ENCODE data around the gene GNB1L.

GNB1L gene

GRCh38 chr22:19753996-19754700 is 100.5 kb downstream of the GNB1L start:
- H3K27me3 ChIP-seq (replicated peaks; ENCODE audit: control insufficient read depth, insufficient read depth, low read length, poor library complexity, severe bottlenecking) = peaks cover 35% of the 10 kb centered on the region
- no peaks in the 10 kb centered on the region for H3K36me3 ChIP-seq (ENCODE audit: control insufficient read depth, insufficient read depth, low read length)
- H3K4me3 ChIP-seq (ENCODE audit: insufficient read depth, low read depth, low read length, poor library complexity, severe bottlenecking) = no peak overlapping the region
- no peak overlapping the region for H3K27ac ChIP-seq (ENCODE audit: insufficient read depth, low read length, poor library complexity, severe bottlenecking)
- DNase-seq = no peak
- no peaks in the 10 kb centered on the region for H3K9me3 ChIP-seq (ENCODE audit: control insufficient read depth, low read length)
- H3K4me1 ChIP-seq (ENCODE audit: control insufficient read depth, insufficient read depth, low read length, poor library complexity, severe bottlenecking) = peaks cover 25% of the 10 kb centered on the region

GRCh38 chr22:19753090-19753842 is 101.4 kb downstream of the GNB1L start:
- Histone ChIP-seq H3K27me3 (replicated peaks; ENCODE audit: control insufficient read depth, insufficient read depth, low read length, poor library complexity, severe bottlenecking) (peaks cover 35% of the 10 kb centered on the region), H3K36me3 (ENCODE audit: control insufficient read depth, insufficient read depth, low read length) (no peaks in the 10 kb centered on the region), H3K4me1 (ENCODE audit: control insufficient read depth, insufficient read depth, low read length, poor library complexity, severe bottlenecking) (peaks cover 24% of the 10 kb centered on the region), H3K4me3 (ENCODE audit: insufficient read depth, low read depth, low read length, poor library complexity, severe bottlenecking) (no peak overlapping the region), H3K9me3 (ENCODE audit: control insufficient read depth, low read length) (no peaks in the 10 kb centered on the region), H3K27ac (ENCODE audit: insufficient read depth, low read length, poor library complexity, severe bottlenecking) (no peak overlapping the region)
- no peak for DNase-seq

DNA sequence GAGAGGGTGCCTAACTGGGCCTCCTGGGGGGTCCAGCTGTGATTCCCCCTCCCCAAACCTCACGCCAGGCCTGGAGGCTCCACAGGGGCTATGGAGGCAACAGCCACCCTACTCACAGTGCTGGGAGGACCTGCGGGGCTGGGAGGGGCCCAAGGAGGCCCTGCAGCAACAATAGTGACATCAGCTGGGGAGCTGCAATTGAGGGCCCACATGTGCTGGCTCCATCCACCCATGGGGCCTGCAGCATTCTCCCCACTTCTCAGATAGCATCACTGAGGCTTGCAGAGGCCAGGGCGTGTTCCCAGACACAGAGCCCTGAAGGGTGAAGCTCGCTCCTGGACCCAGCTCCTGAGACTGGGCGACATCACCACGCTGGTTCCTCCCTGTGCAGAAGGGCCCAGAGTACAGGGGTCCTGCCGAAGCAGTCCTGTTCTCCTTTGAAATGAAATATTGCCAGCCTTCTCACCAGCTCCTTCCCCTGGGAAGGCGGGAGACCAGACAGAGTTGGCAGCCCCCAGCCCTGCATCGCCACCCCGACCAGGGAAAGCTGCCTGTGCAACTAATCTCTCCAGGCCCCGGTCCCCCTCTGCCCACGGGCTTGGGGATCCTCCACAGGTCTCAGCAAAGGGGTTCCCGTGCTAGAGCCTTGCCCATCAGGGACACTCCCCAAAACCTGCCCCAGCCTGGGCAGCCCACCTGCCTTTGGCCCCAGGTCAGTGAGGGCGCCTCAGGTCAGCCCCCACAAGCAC is 103.0 kb downstream of the GNB1L start:
- Histone ChIP-seq H3K27me3 (replicated peaks; ENCODE audit: control insufficient read depth, insufficient read depth, low read length, poor library complexity, severe bottlenecking) (peaks cover 25% of the 10 kb centered on the region), H3K27ac (ENCODE audit: insufficient read depth, low read length, poor library complexity, severe bottlenecking) (no peak overlapping the region), H3K4me1 (ENCODE audit: control insufficient read depth, insufficient read depth, low read length, poor library complexity, severe bottlenecking) (peaks cover 15% of the 10 kb centered on the region), H3K36me3 (ENCODE audit: control insufficient read depth, insufficient read depth, low read length) (no peaks in the 10 kb centered on the region), H3K4me3 (ENCODE audit: insufficient read depth, low read depth, low read length, poor library complexity, severe bottlenecking) (no peak overlapping the region), H3K9me3 (ENCODE audit: control insufficient read depth, low read length) (no peaks in the 10 kb centered on the region)
- DNase-seq = no peak

DNA sequence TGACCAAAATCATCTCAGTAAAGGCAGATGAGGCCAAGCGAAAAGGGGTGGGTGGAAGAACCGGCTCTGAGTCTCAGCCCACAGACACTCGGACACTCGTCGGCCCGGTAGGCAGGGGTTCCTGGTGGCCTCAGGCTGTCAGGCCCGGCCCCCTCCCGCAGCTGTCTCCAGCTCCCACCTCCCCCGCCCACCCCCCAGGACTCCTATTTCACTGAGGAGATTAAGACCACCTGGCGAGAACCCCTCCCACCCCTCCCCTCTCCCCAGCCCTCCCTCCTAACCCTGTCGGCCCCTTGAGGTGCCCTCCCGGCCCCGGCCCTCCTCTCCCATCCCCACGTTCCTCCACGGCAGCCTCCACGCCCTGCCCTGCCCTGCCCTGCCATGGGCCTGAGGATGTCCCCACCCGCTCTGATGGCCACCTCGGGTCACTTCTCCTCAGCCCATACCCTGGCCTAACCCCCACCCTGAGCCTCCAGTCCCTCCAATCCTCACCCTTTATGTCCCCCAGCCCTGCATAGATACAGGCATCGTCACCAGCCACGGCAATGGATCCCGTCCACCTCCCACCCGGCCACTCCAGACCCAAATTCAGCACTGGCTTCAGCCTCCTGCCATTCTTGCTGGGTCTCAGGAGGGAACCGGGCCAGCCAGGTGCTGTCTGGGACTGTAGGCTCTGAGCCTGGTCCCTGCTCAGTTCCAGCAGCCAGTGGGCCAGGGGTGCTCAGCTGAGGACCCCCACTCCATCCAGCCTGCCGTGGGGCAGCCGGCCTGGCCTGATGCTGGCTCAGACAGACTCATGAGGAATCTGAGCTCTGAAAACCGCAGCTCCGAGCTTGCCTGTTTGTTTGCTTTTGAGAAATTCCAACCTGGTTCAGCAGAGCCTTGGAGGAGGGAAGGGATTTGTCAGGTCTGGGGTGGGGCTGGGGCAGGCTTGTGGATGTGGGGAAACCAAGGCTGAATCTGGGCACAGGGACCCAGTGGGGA is 103.9 kb downstream of the GNB1L start:
- H3K27me3 ChIP-seq (replicated peaks; ENCODE audit: control insufficient read depth, insufficient read depth, low read length, poor library complexity, severe bottlenecking) = peaks cover 16% of the 10 kb centered on the region
- H3K9me3 ChIP-seq (ENCODE audit: control insufficient read depth, low read length) = no peaks in the 10 kb centered on the region
- no peak overlapping the region for H3K27ac ChIP-seq (ENCODE audit: insufficient read depth, low read length, poor library complexity, severe bottlenecking)
- DNase-seq = no peak
- H3K4me3 ChIP-seq (ENCODE audit: insufficient read depth, low read depth, low read length, poor library complexity, severe bottlenecking) = no peak overlapping the region
- H3K4me1 ChIP-seq (ENCODE audit: control insufficient read depth, insufficient read depth, low read length, poor library complexity, severe bottlenecking) = peaks cover 8% of the 10 kb centered on the region
- no peaks in the 10 kb centered on the region for H3K36me3 ChIP-seq (ENCODE audit: control insufficient read depth, insufficient read depth, low read length)

DNA sequence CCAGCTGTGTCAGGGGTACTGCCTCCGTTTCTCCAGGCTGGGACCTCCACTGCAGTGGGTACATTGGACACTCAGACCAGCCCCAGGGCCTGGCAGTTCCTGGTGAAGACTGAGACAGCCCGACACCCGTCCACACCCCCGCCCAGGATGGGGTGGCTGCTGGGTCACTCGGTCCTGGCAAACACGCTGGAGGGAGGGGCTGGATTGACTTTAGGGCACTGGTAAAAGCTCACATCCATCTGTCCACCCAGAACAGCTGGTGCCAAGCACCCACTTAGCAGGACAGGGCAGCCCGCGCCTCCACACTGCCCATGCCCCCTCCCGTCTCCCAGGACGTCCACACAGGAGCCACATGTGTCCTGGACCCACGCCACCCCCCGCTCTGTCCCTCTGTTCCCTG is 104.8 kb downstream of the GNB1L start:
- H3K9me3 ChIP-seq (ENCODE audit: control insufficient read depth, low read length) = no peaks in the 10 kb centered on the region
- H3K4me1 ChIP-seq (ENCODE audit: control insufficient read depth, insufficient read depth, low read length, poor library complexity, severe bottlenecking) = no peaks in the 10 kb centered on the region
- no peak overlapping the region for H3K27ac ChIP-seq (ENCODE audit: insufficient read depth, low read length, poor library complexity, severe bottlenecking)
- no peak overlapping the region for H3K4me3 ChIP-seq (ENCODE audit: insufficient read depth, low read depth, low read length, poor library complexity, severe bottlenecking)
- H3K36me3 ChIP-seq (ENCODE audit: control insufficient read depth, insufficient read depth, low read length) = no peaks in the 10 kb centered on the region
- H3K27me3 ChIP-seq (replicated peaks; ENCODE audit: control insufficient read depth, insufficient read depth, low read length, poor library complexity, severe bottlenecking) = peaks cover 7% of the 10 kb centered on the region
- DNase-seq = no peak

GRCh38 chr22:19748991-19749664 is 105.5 kb downstream of the GNB1L start:
- no peak overlapping the region for H3K4me3 ChIP-seq (ENCODE audit: insufficient read depth, low read depth, low read length, poor library complexity, severe bottlenecking)
- H3K27me3 ChIP-seq (replicated peaks; ENCODE audit: control insufficient read depth, insufficient read depth, low read length, poor library complexity, severe bottlenecking) = no peaks in the 10 kb centered on the region
- H3K27ac ChIP-seq (ENCODE audit: insufficient read depth, low read length, poor library complexity, severe bottlenecking) = no peak overlapping the region

DNA sequence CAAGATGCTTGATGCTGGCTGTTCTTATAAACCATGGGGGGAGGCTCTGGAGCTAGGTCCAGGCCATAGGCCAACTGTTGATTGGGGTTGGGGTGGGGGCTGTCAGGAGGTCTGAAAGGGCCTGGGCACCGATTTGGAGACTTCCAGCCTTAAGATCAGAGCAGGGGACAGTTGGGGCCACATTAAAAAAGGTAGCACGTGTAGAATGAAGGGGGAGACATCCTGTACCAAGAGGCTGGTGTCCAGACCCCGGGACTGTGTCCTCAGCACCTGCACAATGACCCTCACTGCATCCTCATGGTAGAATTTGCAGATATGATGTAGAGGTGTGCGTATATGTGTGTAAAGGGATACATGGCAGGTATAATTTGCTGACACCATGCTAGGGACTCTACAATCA is 106.5 kb downstream of the GNB1L start:
- DNase-seq = no peak
- Histone ChIP-seq H3K27ac (ENCODE audit: insufficient read depth, low read length, poor library complexity, severe bottlenecking) (no peak overlapping the region), H3K9me3 (ENCODE audit: control insufficient read depth, low read length) (no peaks in the 10 kb centered on the region), H3K4me1 (ENCODE audit: control insufficient read depth, insufficient read depth, low read length, poor library complexity, severe bottlenecking) (no peaks in the 10 kb centered on the region), H3K36me3 (ENCODE audit: control insufficient read depth, insufficient read depth, low read length) (no peaks in the 10 kb centered on the region), H3K27me3 (replicated peaks; ENCODE audit: control insufficient read depth, insufficient read depth, low read length, poor library complexity, severe bottlenecking) (no peaks in the 10 kb centered on the region), H3K4me3 (ENCODE audit: insufficient read depth, low read depth, low read length, poor library complexity, severe bottlenecking) (no peak overlapping the region)

More at GRCh38 chr22:19748991-19749664, 105.5 kb downstream of the GNB1L start:
- Histone ChIP-seq H3K4me1 (ENCODE audit: control insufficient read depth, insufficient read depth, low read length, poor library complexity, severe bottlenecking) (no peaks in the 10 kb centered on the region), H3K9me3 (ENCODE audit: control insufficient read depth, low read length) (no peaks in the 10 kb centered on the region), H3K36me3 (ENCODE audit: control insufficient read depth, insufficient read depth, low read length) (no peaks in the 10 kb centered on the region)
- DNase-seq = no peak

DNA sequence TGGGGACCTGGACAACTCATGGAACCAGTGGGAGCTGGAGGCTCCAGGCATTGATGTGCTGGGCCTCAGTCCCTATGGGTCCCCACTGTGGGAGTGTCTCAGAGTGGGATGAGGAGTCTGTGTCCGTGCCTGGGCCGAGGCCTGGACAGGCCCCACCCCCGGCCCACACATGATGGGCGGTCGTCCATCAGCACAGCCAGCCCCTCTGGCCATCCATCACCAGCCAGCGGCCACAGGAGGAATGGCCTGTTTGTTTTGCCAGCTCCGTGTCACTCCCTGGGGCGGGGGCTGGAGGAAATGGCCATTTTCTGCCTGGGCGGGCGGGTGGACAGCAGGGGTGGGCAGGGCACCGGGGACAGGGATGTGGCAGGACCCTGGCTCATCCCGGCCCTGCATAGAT is 107.1 kb downstream of the GNB1L start:
- no peaks in the 10 kb centered on the region for H3K27me3 ChIP-seq (replicated peaks; ENCODE audit: control insufficient read depth, insufficient read depth, low read length, poor library complexity, severe bottlenecking)
- no peak overlapping the region for H3K4me3 ChIP-seq (ENCODE audit: insufficient read depth, low read depth, low read length, poor library complexity, severe bottlenecking)
- H3K27ac ChIP-seq (ENCODE audit: insufficient read depth, low read length, poor library complexity, severe bottlenecking) = no peak overlapping the region
- no peak for DNase-seq
- no peaks in the 10 kb centered on the region for H3K36me3 ChIP-seq (ENCODE audit: control insufficient read depth, insufficient read depth, low read length)
- H3K4me1 ChIP-seq (ENCODE audit: control insufficient read depth, insufficient read depth, low read length, poor library complexity, severe bottlenecking) = no peaks in the 10 kb centered on the region
- no peaks in the 10 kb centered on the region for H3K9me3 ChIP-seq (ENCODE audit: control insufficient read depth, low read length)

GRCh38 chr22:19746726-19747125 is 107.9 kb downstream of the GNB1L start:
- H3K27me3 ChIP-seq (replicated peaks; ENCODE audit: control insufficient read depth, insufficient read depth, low read length, poor library complexity, severe bottlenecking) = no peaks in the 10 kb centered on the region
- H3K36me3 ChIP-seq (ENCODE audit: control insufficient read depth, insufficient read depth, low read length) = no peaks in the 10 kb centered on the region

More at GRCh38 chr22:19746726-19747125, 107.9 kb downstream of the GNB1L start:
- Histone ChIP-seq H3K4me1 (ENCODE audit: control insufficient read depth, insufficient read depth, low read length, poor library complexity, severe bottlenecking) (no peaks in the 10 kb centered on the region), H3K27ac (ENCODE audit: insufficient read depth, low read length, poor library complexity, severe bottlenecking) (no peak overlapping the region), H3K9me3 (ENCODE audit: control insufficient read depth, low read length) (no peaks in the 10 kb centered on the region), H3K4me3 (ENCODE audit: insufficient read depth, low read depth, low read length, poor library complexity, severe bottlenecking) (no peak overlapping the region)
- DNase-seq = no peak

All from effector memory CD4-positive, alpha-beta T cell (primary cell).